PFSK-1 (cell line): ENCODE results near the gene LYPD6.

Experiments used
- FOXP2 ChIP-seq: optimal IDR thresholded peaks from 2 replicates; pipeline ENCODE3; 2011; ENCODE audit warnings: borderline replicate concordance, control low read depth, inconsistent platforms; ENCODE audit not compliant: insufficient read depth; ENCODE audit errors: extremely low read length, extremely low read depth
- POLR2AphosphoS5 ChIP-seq: IDR thresholded peaks from 2 replicates; pipeline ENCODE4 v1.6.1; 2012; ENCODE audit warnings: low read depth, mild to moderate bottlenecking, control low read depth, low read length, moderate library complexity
- SIN3A ChIP-seq: IDR thresholded peaks from 2 replicates; pipeline ENCODE4 v1.6.1; 2012; ENCODE audit warnings: mild to moderate bottlenecking, low read length, moderate library complexity, borderline replicate concordance; ENCODE audit not compliant: insufficient read depth
- TAF1 ChIP-seq: IDR thresholded peaks from 2 replicates; pipeline ENCODE4 v1.6.1; 2012; ENCODE audit warnings: low read length, control low read depth, borderline replicate concordance; ENCODE audit not compliant: insufficient read depth
- TF ChIP-seq, protein P1 (sequence below), 2 experiments: IDR thresholded peaks; 2 replicates each; pipeline versions ENCODE4 v1.6.1 to v1.8.0; 2011 to 2012; ENCODE audit warnings: low read depth in 2 of 2, low read length in 2 of 2, control low read depth in 1 of 2, inconsistent platforms in 1 of 2, mild to moderate bottlenecking in 1 of 2, moderate library complexity in 1 of 2; ENCODE audit not compliant: insufficient read depth in 1 of 2

The LYPD6 gene

DNA sequence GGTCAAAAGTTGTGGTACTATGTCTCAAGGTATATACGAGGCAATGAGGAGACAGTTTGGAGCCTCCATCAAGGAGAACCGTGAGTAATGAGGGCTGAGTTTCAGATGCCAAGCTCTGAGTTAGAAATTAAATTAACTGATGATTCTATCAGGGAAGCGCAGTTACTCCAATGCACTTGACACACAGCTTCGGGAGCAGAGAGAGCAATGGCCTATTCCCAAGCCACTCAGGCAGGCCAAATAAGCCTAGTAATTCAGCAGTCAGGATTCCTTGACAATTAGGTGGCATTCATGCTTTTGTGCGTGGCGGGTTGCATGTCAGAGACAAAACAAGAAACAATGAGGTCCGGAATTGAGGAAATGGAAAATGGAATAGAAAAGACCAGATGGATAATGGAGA is 134.0 kb downstream of the LYPD6 start:
- TF ChIP-seq SIN3A, result no peak
- no peak for TF ChIP-seq TAF1
- TF ChIP-seq FOXP2, result no peak
- no peak for TF ChIP-seq POLR2AphosphoS5
- TF ChIP-seq, protein P1, sequence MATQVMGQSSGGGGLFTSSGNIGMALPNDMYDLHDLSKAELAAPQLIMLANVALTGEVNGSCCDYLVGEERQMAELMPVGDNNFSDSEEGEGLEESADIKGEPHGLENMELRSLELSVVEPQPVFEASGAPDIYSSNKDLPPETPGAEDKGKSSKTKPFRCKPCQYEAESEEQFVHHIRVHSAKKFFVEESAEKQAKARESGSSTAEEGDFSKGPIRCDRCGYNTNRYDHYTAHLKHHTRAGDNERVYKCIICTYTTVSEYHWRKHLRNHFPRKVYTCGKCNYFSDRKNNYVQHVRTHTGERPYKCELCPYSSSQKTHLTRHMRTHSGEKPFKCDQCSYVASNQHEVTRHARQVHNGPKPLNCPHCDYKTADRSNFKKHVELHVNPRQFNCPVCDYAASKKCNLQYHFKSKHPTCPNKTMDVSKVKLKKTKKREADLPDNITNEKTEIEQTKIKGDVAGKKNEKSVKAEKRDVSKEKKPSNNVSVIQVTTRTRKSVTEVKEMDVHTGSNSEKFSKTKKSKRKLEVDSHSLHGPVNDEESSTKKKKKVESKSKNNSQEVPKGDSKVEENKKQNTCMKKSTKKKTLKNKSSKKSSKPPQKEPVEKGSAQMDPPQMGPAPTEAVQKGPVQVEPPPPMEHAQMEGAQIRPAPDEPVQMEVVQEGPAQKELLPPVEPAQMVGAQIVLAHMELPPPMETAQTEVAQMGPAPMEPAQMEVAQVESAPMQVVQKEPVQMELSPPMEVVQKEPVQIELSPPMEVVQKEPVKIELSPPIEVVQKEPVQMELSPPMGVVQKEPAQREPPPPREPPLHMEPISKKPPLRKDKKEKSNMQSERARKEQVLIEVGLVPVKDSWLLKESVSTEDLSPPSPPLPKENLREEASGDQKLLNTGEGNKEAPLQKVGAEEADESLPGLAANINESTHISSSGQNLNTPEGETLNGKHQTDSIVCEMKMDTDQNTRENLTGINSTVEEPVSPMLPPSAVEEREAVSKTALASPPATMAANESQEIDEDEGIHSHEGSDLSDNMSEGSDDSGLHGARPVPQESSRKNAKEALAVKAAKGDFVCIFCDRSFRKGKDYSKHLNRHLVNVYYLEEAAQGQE (IDR thresholded peaks at IDR 0.05; ENCODE audit: insufficient read depth in 1 of 2, low read depth in 2 of 2, low read length in 2 of 2), result no peak

DNA sequence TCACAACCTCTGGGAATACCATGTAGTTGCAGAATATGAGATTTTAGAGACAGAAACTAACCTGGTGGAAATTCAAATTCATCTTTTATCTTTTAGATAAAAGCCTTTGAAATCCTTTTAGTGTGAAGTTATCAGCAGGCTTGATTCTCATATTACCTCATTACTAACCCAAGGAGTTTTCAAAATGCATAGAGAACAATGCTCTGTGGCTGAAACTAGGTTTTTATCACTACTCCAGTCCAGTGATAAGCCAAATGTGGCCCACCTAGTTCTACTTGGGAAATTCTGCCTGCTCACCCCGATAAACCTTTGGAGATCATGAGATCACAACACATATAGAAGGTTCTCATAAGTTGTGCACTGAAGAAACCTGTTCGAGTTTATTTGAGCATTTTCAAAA is 135.5 kb downstream of the LYPD6 start:
- TF ChIP-seq TAF1 (no peak), POLR2AphosphoS5 (no peak), SIN3A (no peak), FOXP2 (no peak)
- TF ChIP-seq, protein P1 (IDR thresholded peaks at IDR 0.05; ENCODE audit: insufficient read depth in 1 of 2, low read depth in 2 of 2, low read length in 2 of 2), result no peak

- TF ChIP-seq SIN3A, result no peak
Observed at GRCh38 chr2:149466635-149467034, 136.2 kb downstream of the LYPD6 start.

DNA sequence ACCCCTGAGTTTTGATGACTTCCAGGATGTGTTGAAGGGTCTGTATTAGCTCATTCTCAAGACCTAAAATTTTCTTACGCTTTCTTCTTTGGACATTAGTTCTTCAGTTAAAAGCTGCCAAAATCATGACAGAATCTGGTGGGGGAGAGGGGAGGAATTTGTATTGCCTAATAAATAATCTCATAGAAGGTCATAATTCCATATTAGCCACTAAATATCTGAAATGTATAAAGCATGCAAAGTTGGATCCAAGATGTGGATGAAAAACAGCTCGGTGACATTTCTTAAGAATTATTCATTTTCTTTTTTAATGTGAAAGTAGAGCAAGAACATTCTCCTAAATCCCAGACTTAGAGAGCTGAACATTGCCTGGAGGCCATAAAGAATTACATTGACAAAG is 137.0 kb downstream of the LYPD6 start:
- no peak for TF ChIP-seq TAF1
- TF ChIP-seq POLR2AphosphoS5, result no peak
- TF ChIP-seq, protein P1 (IDR thresholded peaks at IDR 0.05; ENCODE audit: insufficient read depth in 1 of 2, low read depth in 2 of 2, low read length in 2 of 2), result no peak
- TF ChIP-seq SIN3A, result no peak
- no peak for TF ChIP-seq FOXP2

- TF ChIP-seq TAF1, result no peak
- no peak for TF ChIP-seq POLR2AphosphoS5
- TF ChIP-seq, protein P1 (IDR thresholded peaks at IDR 0.05; ENCODE audit: insufficient read depth in 1 of 2, low read depth in 2 of 2, low read length in 2 of 2), result no peak
- no peak for TF ChIP-seq FOXP2
Observed at GRCh38 chr2:149468636-149469035, 138.2 kb downstream of the LYPD6 start.
